Uterus (tissue), 2 donors: Measurements from ENCODE around the gene WDR4.

Experiments used
- CTCF ChIP-seq, 4 experiments: fragments of 200-600 bp in 2 of 4; fragments of 450-650 bp in 2 of 4; sonication (generic) in 2 of 4; IDR thresholded peaks; one replicate each; pipeline ENCODE4 v1.5.1; 2016 to 2019; ENCODE audit warnings: antibody characterized with exemption in 4 of 4, mild to moderate bottlenecking in 2 of 4, moderate library complexity in 1 of 4
- POLR2A ChIP-seq, 2 donors: fragments of 450-650 bp; IDR thresholded peaks; one replicate each; pipeline ENCODE4 v1.6.1; 2016; ENCODE audit warnings: antibody characterized with exemption in 2 of 2, mild to moderate bottlenecking in 1 of 2, moderate library complexity in 1 of 2

GRCh38 chr21:42878678-42878992 lies 704 bp downstream of the WDR4 start:
- no peak for TF ChIP-seq CTCF (IDR thresholded peaks at IDR 0.05)
- no peak for TF ChIP-seq POLR2A (IDR thresholded peaks at IDR 0.05)
